ENCODE measurements around the gene MYOT. TPM values are rescaled to one million over a fixed set of nuclear protein-coding genes. Genes with fewer than 3 reads are reported as not detected.

MYOT gene
- total RNA-seq: not detected

- Mint-ChIP-seq H3K27me3 (no peaks in the 10 kb centered on the region), H3K36me3 (ENCODE audit: low read depth) (no peaks in the 10 kb centered on the region), H3K9me3 (no peaks in the 10 kb centered on the region), H3K4me1 (ENCODE audit: low read depth) (no peaks in the 10 kb centered on the region), H3K27ac (no peak within 1 kb of the TSS), H3K4me3 (no peak within 1 kb of the TSS)
- no peak for ATAC-seq
- TF ChIP-seq CTCF (IDR thresholded peaks at IDR 0.05): no peak
- ChIA-PET CTCF (no interaction called here), POLR2A (no interaction called here)
- intact Hi-C loops (cut with micrococcal nuclease): no loop called here
- no peak for DNase-seq
These were observed at the start of gene MYOT for GRCh38 chr5:137867664-137868063. MYOT (plus strand) TSS chr5:137867860; CDS start chr5:137870652, 2,792 bp downstream.

GRCh38 chr5:137819766-137820165 is 47.9 kb upstream of the MYOT start:
- Mint-ChIP-seq H3K27me3 (no peaks in the 10 kb centered on the region), H3K36me3 (ENCODE audit: low read depth) (peaks cover 1% of the 10 kb centered on the region), H3K27ac (no peak overlapping the region), H3K4me1 (ENCODE audit: low read depth) (no peaks in the 10 kb centered on the region), H3K9me3 (no peaks in the 10 kb centered on the region), H3K4me3 (no peak overlapping the region)
- TF ChIP-seq CTCF (IDR thresholded peaks at IDR 0.05): no peak
- POLR2A ChIA-PET: no interaction called here
- no peak for DNase-seq
- CTCF ChIA-PET: interaction anchor here (0.8 to 1.5 kb wide), 3 partner anchors 21 to 217 kb away, joined by 3 to 6 read pairs (median 3); no protein-coding TSS in a partner anchor
- ATAC-seq: no peak
- intact Hi-C loops (cut with micrococcal nuclease): no loop called here

GRCh38 chr5:137822158-137822764 is 45.4 kb upstream of the MYOT start:
- CTCF ChIA-PET: interaction anchor here (1.7 kb wide), 1 partner anchor 44 kb away, joined by 10 read pairs; no protein-coding TSS in a partner anchor
- POLR2A ChIA-PET: no interaction called here
- no peaks in the 10 kb centered on the region for H3K4me1 Mint-ChIP-seq (ENCODE audit: low read depth)
- ATAC-seq (no peak), DNase-seq (peak; percentile 21)
- no peak overlapping the region for H3K4me3 Mint-ChIP-seq
- peaks cover 1% of the 10 kb centered on the region for H3K36me3 Mint-ChIP-seq (ENCODE audit: low read depth)
- no peaks in the 10 kb centered on the region for H3K27me3 Mint-ChIP-seq
- H3K27ac Mint-ChIP-seq: no peak overlapping the region
- no peaks in the 10 kb centered on the region for H3K9me3 Mint-ChIP-seq
- intact Hi-C loops (cut with micrococcal nuclease): no loop called here
- TF ChIP-seq CTCF (IDR thresholded peaks at IDR 0.05): no peak

- no peak for ATAC-seq
- peaks cover 1% of the 10 kb centered on the region for H3K36me3 Mint-ChIP-seq (ENCODE audit: low read depth)
- ChIA-PET CTCF (interaction anchor here (1.7 kb wide), 1 partner anchor 44 kb away, joined by 10 read pairs; no protein-coding TSS in a partner anchor), POLR2A (no interaction called here)
- no peak overlapping the region for H3K4me3 Mint-ChIP-seq
- no peak overlapping the region for H3K27ac Mint-ChIP-seq
- no peak for TF ChIP-seq CTCF (IDR thresholded peaks at IDR 0.05)
- no peaks in the 10 kb centered on the region for H3K9me3 Mint-ChIP-seq
- no peaks in the 10 kb centered on the region for H3K4me1 Mint-ChIP-seq (ENCODE audit: low read depth)
- H3K27me3 Mint-ChIP-seq: no peaks in the 10 kb centered on the region
- intact Hi-C loops (cut with micrococcal nuclease): no loop called here
- DNase-seq: no peak
These were observed 44.7 kb upstream of the MYOT start for GRCh38 chr5:137822984-137823383.

GRCh38 chr5:137825165-137825564 is 42.5 kb upstream of the MYOT start:
- Mint-ChIP-seq H3K4me1 (ENCODE audit: low read depth) (no peaks in the 10 kb centered on the region), H3K27me3 (no peaks in the 10 kb centered on the region), H3K9me3 (no peaks in the 10 kb centered on the region), H3K27ac (no peak overlapping the region), H3K36me3 (ENCODE audit: low read depth) (peaks cover 1% of the 10 kb centered on the region), H3K4me3 (no peak overlapping the region)
- CTCF ChIA-PET: interaction anchor here (1.0 to 2.7 kb wide), 2 partner anchors 13 to 46 kb away, joined by 3 to 11 read pairs; no protein-coding TSS in a partner anchor
- intact Hi-C loops (cut with micrococcal nuclease): no loop called here
- TF ChIP-seq CTCF (IDR thresholded peaks at IDR 0.05): no peak
- ATAC-seq (no peak), DNase-seq (no peak)
- POLR2A ChIA-PET: interaction anchor here (1.9 kb wide), 1 partner anchor 20 kb away, joined by 4 read pairs; no protein-coding TSS in a partner anchor
